ENCODE measurements around the gene NDUFAF3.

- TF ChIP-seq CTCF (IDR thresholded peaks at IDR 0.05; ENCODE audit: extremely low read depth in 1 of 2, insufficient read depth in 1 of 2, low read depth in 1 of 2, low read length in 2 of 2): no peak
- TF ChIP-seq POLR2A (IDR thresholded peaks at IDR 0.05; ENCODE audit: low read depth, low read length): no peak
- TF ChIP-seq MYC (IDR thresholded peaks at IDR 0.05; ENCODE audit: low read depth, low read length): no peak
Measured at GRCh38 chr3:49001155-49001554, 20.8 kb upstream of the NDUFAF3 start.
